Thoracic aorta (tissue), 2 donors: Measurements from ENCODE around the gene PLEKHM1. TPM values are rescaled to one million over a fixed set of nuclear protein-coding genes. Genes with fewer than 3 reads are reported as not detected.
"Not testable (repeated sequence)": the region's sequence is repeated elsewhere in the genome, so short reads cannot be mapped to it uniquely, and the experiment has no call there.

Experiments
- ATAC-seq: fragments of 150-250 bp; one replicate; pipeline ENCODE4 v1.8.0; 2017; ENCODE audit warnings: low read depth; ENCODE audit not compliant: insufficient number of reproducible peaks, low FRiP score
- DNase-seq: peaks from one replicate; pipeline ENCODE4 v3.0.0-alpha.2; 2020; ENCODE audit warnings: low spot score
- H3K27ac ChIP-seq, 2 donors: fragments of 200-600 bp; sonication (generic); 1 replicate in 1 of 2; 2 replicates in 1 of 2; pipeline ENCODE4 v1.5.1; 2016; ENCODE audit warnings: mild to moderate bottlenecking in 2 of 2, moderate library complexity in 2 of 2
- H3K27me3 ChIP-seq: fragments of 200-600 bp; sonication (generic); replicated peaks from 2 replicates; pipeline ENCODE4 v1.6.0; 2016; ENCODE audit warnings: mild to moderate bottlenecking; ENCODE audit not compliant: insufficient read depth
- H3K36me3 ChIP-seq: fragments of 200-600 bp; sonication (generic); one replicate; pipeline ENCODE4 v1.5.1; 2016
- H3K4me1 ChIP-seq, 2 donors: fragments of 200-600 bp; sonication (generic); 1 replicate in 1 of 2; 2 replicates in 1 of 2; pipeline versions ENCODE4 v1.5.1 to v1.6.0; 2016; ENCODE audit warnings: low read depth in 2 of 2, mild to moderate bottlenecking in 1 of 2; ENCODE audit not compliant: control insufficient read depth in 1 of 2
- H3K4me3 ChIP-seq: fragments of 200-600 bp; sonication (generic); 2 replicates; pipeline ENCODE4 v1.5.1; 2016; ENCODE audit warnings: mild to moderate bottlenecking
- H3K9me3 ChIP-seq: fragments of 200-600 bp; sonication (generic); 2 replicates; pipeline ENCODE4 v1.5.1; 2016
- CTCF ChIP-seq: fragments of 200-600 bp; sonication (generic); IDR thresholded peaks from one replicate; pipeline ENCODE4 v1.5.1; 2019; ENCODE audit warnings: antibody characterized with exemption
- total RNA-seq, 2 donors: library from RNA; depleted of rRNA; stranded (reverse); fragments of >200 nt; gene quantifications; one replicate each; pipeline versions ENCODE4 v1.1.0 to v1.2.3, GENCODE V29; 2016

The PLEKHM1 gene
- total RNA-seq, 2 donors from 2014 or later, result 64.3 to 134 TPM

- H3K9me3 ChIP-seq, H3K27ac ChIP-seq, ATAC-seq, H3K27me3 ChIP-seq, H3K4me1 ChIP-seq, DNase-seq, H3K4me3 ChIP-seq: not testable (repeated sequence)
- H3K36me3 ChIP-seq, result peaks cover 33% of the 10 kb centered on the region
Observed at GRCh38 chr17:45453731-45454130, 36.8 kb downstream of the PLEKHM1 start.

GRCh38 chr17:45453225-45453534 lies 37.3 kb downstream of the PLEKHM1 start:
- not testable (repeated sequence) for DNase-seq, H3K27ac ChIP-seq, H3K4me3 ChIP-seq, ATAC-seq, H3K9me3 ChIP-seq, H3K4me1 ChIP-seq, H3K27me3 ChIP-seq
- H3K36me3 ChIP-seq, result peaks cover 33% of the 10 kb centered on the region

- ATAC-seq, H3K4me1 ChIP-seq, H3K27ac ChIP-seq, H3K4me3 ChIP-seq, H3K9me3 ChIP-seq, H3K27me3 ChIP-seq, DNase-seq: not testable (repeated sequence)
- H3K36me3 ChIP-seq, result peaks cover 35% of the 10 kb centered on the region
Observed at GRCh38 chr17:45452329-45453224, 37.9 kb downstream of the PLEKHM1 start.

GRCh38 chr17:45451660-45452059 lies 38.9 kb downstream of the PLEKHM1 start:
- H3K36me3 ChIP-seq, result peaks cover 35% of the 10 kb centered on the region
- ATAC-seq, H3K9me3 ChIP-seq, H3K27me3 ChIP-seq, H3K4me3 ChIP-seq, H3K4me1 ChIP-seq, H3K27ac ChIP-seq, DNase-seq: not testable (repeated sequence)

- no peaks in the 10 kb centered on the region for H3K27me3 ChIP-seq
- TF ChIP-seq CTCF, result no peak
- no peak overlapping the region for H3K27ac ChIP-seq
- no peaks in the 10 kb centered on the region for H3K9me3 ChIP-seq
- no peaks in the 10 kb centered on the region for H3K4me1 ChIP-seq
- DNase-seq (no peak), ATAC-seq (no peak)
- peaks cover 30% of the 10 kb centered on the region for H3K36me3 ChIP-seq
- no peak overlapping the region for H3K4me3 ChIP-seq
Observed at GRCh38 chr17:45451131-45451530, 39.4 kb downstream of the PLEKHM1 start.

- H3K9me3 ChIP-seq, H3K4me1 ChIP-seq, ATAC-seq, H3K27ac ChIP-seq, DNase-seq, H3K27me3 ChIP-seq, H3K4me3 ChIP-seq: not testable (repeated sequence)
- H3K36me3 ChIP-seq, result peaks cover 33% of the 10 kb centered on the region
Observed at GRCh38 chr17:45449708-45450329, 40.7 kb downstream of the PLEKHM1 start.

- not testable (repeated sequence) for H3K27ac ChIP-seq, H3K9me3 ChIP-seq, H3K4me1 ChIP-seq, DNase-seq, H3K4me3 ChIP-seq, ATAC-seq, H3K27me3 ChIP-seq
- peaks cover 31% of the 10 kb centered on the region for H3K36me3 ChIP-seq
Observed at GRCh38 chr17:45449260-45449659, 41.3 kb downstream of the PLEKHM1 start.

GRCh38 chr17:45448483-45448882 lies 42.0 kb downstream of the PLEKHM1 start:
- H3K36me3 ChIP-seq, result peaks cover 25% of the 10 kb centered on the region
- DNase-seq, H3K4me3 ChIP-seq, H3K9me3 ChIP-seq, H3K27ac ChIP-seq, H3K4me1 ChIP-seq, ATAC-seq, H3K27me3 ChIP-seq: not testable (repeated sequence)

GRCh38 chr17:45448066-45448465 lies 42.5 kb downstream of the PLEKHM1 start:
- not testable (repeated sequence) for H3K27me3 ChIP-seq, H3K4me1 ChIP-seq, ATAC-seq, H3K4me3 ChIP-seq, DNase-seq, H3K9me3 ChIP-seq, H3K27ac ChIP-seq
- H3K36me3 ChIP-seq, result peaks cover 25% of the 10 kb centered on the region

- DNase-seq, H3K9me3 ChIP-seq, ATAC-seq, H3K4me1 ChIP-seq, H3K27me3 ChIP-seq, H3K4me3 ChIP-seq: not testable (repeated sequence)
- peak overlapping the region in 1 of 2 donors; percentile 8 for H3K27ac ChIP-seq
- peaks cover 25% of the 10 kb centered on the region for H3K36me3 ChIP-seq
Observed at GRCh38 chr17:45447650-45448049, 42.9 kb downstream of the PLEKHM1 start.

GRCh38 chr17:45446872-45447625 lies 43.5 kb downstream of the PLEKHM1 start:
- Histone ChIP-seq H3K27ac (peak overlapping the region in 1 of 2 donors; percentile 8), H3K36me3 (peaks cover 25% of the 10 kb centered on the region)
- H3K27me3 ChIP-seq, H3K9me3 ChIP-seq, H3K4me1 ChIP-seq, ATAC-seq, H3K4me3 ChIP-seq, DNase-seq: not testable (repeated sequence)
